ENCODE data around the gene RDX.
"Not testable (repeated sequence)": the region's sequence is repeated elsewhere in the genome, so short reads cannot be mapped to it uniquely, and the experiment has no call there.

The RDX gene

DNA sequence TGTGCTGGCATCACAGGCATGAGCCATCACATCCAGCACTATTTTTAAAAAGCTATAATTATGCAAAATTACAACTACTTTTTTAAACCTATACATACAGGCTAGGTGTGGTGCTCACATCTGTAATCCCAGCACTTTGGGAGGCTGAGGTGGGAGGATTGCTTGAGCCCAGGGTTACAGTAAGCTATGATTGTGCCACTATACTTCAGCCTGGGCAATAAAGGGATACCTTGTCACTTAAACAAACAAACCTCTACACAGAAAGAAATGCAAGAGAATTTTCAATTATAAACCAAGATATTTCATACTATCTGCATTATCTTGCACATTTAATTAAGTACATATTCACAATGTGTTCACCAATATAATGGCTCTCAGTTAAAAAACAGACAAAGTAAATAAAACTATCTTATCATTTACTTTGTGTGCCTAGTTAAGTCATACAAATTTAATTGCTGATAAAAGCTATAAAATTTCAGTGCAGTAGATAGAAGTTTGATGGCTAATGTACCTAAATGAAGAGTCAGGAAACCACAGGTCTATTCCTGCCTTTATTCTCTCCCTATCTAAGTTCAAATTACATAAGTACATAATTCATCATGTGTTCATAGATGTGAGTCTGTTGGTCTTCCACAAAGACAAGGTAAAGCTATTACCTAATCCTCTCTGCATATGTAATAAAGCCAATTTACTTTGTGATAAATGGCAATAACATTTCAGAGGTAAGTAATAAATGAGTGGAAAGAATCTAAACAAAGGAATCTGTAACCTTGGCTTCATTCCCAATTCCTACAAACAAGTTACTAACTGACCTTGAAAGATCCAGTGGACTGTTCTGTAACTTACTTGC lies 9.0 kb upstream of the RDX start:
- no peak for DNase-seq

DNA sequence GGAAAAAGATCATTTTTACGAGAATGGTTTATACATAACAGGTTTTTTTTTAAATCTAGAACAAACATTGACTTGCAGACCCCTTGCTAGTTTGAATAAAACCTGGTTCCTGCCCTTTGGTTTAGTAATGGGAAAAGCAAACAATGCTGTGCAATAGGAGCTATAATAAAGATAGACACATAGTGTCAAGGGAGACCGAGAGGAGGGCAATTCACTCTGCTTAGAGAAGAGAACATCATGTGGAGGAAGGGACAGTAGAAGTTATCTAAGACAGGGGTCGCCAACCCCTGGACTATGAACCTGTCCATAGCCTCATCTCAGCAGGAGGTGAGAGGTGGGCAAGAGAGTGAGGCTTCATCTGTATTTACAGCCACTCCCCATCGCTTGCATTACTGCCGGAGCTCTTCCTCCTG lies 7.0 kb upstream of the RDX start:
- no peak for DNase-seq

DNA sequence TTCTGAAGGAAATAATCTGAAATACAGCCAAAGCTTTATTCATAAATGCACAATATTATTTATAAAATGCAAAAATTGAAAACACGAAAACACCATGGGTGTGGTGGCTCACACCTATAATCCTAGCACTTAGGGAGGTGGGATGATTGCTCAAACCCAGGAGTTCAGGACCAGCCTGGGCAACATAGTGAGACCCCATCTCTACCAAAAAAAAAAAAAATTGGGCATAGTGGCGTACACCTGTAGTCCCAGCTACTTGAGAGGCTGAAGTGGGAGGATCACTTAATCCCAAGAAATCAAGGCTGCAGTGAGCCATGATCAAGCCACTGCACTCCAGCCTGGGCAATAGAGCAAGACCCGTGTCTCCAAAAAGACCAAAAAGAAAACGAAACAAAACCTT lies 5.2 kb upstream of the RDX start:
- DNase-seq: no peak

- no peak for DNase-seq
Observed at GRCh38 chr11:110301032-110301431, 4.6 kb upstream of the RDX start.

- DNase-seq: no peak
Observed at GRCh38 chr11:110299006-110299785, 2.8 kb upstream of the RDX start.

DNA sequence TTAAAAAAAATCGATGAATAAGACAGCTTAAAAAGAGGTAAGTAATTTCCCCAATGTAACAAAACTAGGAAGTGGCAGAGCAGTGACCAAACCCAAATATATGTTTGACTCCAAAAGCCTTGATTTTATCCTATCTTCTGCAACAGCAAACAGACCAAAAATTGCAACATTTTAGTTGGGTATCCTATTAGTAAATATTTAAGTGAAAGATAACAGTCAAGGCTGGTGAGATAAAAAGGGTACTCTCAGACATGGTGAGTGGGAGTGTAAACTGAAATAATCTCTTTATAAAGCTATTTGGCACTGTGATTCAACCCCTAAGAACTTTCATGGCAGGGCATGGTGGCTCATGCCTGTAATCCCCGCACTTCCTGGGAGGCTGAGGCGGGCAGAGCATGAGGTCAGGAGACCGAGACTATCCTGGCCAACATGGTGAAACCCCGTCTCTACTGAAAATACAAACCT lies 1.9 kb upstream of the RDX start:
- no peak for DNase-seq

DNA sequence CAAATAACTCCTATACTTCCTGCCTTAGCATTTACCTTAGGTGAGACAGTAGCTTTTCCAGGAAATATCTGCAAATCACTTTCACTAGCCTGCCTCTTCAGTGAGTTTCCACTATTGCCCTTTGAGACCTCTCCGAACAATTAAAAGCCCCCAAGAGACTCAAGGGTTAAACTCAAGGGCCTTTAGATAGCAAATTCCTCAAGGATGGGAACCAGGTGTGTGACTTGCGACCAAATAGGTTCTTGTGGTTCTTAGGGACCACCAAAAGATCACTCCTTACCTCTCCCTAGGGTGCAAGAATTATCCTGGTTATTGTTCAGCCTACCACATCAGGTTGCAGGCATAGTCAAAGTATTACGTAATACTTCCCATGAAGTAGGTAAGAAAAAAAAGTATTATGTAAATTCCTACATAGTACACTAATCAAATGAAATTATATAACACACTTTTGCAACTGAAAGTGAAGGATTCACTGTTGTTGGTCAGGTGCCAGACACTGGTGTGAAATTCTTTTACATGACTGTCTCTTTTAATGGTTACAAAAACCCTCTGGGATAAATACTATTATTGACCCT lies 1.4 kb upstream of the RDX start:
- no peak for DNase-seq

GRCh38 chr11:110297076-110297725 lies 787 bp upstream of the RDX start:
- DNase-seq: no peak

DNA sequence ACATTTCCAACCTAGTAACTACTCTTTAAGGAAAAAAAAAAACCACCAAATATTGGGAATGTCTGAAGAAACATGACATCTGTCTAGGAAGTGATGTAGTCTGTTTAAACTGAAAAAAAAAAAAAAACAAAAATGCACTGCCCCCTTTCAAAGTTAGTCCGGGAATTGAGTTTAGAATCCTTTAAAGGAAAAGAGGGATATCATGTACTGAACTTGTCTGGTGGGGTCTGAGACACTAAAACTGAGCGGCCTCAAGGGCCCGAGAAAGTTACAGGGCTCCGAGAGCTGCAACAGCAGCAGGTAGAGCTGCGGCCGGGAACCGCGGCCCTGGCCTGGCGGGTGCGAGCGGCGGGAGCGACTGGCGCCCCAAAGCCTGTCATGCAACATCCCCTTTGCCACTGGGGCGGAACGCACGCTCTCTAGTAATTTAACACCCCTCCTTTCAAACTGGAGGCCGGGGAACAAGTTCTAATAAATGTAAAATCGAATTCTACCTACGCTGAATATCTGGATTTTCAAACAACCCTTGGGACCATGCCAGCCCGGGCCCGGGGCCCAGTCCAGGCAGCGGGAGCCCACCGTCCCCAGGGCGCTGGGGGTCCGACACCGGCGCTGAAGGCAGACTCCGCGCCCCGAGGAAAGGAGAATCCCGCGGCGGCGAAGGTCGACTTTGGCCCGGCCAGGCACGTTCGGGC lies 736 bp downstream of the RDX start:
- peak; percentile 21 for DNase-seq

DNA sequence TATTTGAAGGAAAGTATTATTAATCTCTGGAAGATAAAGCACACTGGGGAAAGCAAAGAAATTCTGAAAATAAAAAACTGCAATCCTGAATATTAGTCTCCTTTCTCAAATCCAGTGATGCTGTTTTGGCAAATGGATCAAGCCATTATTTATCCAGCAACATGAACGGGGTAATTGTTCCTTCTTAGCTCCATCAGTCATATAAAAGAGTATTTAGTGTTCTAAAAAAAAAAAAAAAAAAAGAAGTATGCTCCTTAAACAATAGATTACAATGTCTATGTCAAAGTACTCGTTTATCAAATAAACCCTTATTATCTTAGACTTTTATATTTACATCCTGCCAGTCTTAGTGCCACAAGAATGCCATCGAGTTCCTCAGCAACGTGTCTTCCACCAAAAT lies 1.3 kb downstream of the RDX start:
- no peak for DNase-seq

DNA sequence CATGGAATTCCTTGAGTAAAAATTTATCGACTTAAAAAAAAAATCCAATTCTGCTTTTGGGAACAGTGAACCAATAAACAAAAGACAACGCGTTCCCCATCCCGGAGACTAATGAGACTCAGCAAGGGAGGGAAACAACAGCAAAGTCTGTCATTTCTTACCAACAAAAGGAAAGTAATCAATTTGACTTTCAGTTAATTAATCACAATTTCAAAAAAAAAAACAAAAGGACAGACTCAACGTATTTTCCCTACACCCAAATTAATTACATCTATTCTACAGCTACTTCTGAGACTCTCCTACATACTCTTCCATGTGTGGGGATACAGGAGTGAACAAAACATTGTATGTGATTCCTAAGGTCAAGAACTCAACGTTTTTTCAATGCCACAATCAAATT lies 1.9 kb downstream of the RDX start:
- no peak for DNase-seq

DNA sequence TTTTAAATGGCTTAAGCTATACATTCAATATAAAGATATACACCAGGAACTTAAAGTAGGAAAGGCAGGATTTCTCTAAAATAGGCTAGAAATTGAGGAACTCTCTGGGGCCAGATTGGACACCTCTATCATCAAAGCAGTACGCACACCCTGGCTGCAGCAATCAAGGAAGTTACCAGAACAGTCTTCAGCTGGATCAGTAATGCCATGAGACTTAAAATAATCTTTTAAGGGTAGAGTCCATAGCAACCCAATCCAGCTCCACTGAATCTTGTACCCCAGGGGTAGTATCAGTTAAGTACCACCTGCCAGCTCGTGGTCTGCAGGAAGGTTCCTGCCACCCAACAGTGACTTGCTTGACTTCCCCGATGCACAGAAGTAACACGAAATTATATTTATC lies 3.0 kb downstream of the RDX start:
- DNase-seq: no peak

- not testable (repeated sequence) for DNase-seq
Observed at GRCh38 chr11:110292146-110292545, 4.3 kb downstream of the RDX start.

DNA sequence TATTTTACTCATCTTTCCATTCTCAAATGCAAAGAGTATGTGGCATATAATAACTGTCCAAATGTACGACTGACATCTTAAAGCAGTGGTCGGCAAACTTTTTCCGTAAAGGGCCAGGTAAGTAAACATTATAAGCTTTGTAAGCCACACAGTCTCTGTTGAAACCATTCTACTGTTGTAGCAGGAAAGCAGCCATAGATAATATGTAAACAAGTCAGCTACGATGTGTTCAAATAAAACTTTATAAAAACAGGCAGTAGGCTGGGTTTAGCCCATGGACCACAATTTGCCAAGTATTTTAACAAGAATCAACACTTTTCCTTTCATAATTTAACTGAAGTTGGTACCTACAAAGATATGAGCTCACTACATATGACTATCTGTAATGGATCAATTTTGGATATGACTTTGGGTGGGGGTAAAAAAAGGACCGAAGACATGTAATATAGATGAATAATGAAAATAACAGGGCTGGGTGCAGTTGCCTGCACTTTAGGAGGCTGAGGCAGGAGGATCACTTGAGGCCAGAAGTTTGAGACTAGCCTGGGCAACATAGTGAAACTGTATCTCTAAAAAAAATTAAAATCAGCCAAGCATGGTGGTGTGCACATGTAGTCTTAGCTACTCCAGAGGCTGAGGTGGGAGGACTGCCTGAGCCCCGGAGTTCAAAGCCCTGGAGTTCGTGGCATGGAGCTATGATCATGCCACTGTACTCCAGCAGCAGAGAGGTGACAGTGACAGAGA lies 5.7 kb downstream of the RDX start:
- no peak for DNase-seq

GRCh38 chr11:110289472-110289871 lies 6.9 kb downstream of the RDX start:
- no peak for DNase-seq

- DNase-seq: no peak
Observed at GRCh38 chr11:110287537-110287936, 8.9 kb downstream of the RDX start.

- no peak for DNase-seq
Observed at GRCh38 chr11:110286298-110287040, 9.9 kb downstream of the RDX start.

DNA sequence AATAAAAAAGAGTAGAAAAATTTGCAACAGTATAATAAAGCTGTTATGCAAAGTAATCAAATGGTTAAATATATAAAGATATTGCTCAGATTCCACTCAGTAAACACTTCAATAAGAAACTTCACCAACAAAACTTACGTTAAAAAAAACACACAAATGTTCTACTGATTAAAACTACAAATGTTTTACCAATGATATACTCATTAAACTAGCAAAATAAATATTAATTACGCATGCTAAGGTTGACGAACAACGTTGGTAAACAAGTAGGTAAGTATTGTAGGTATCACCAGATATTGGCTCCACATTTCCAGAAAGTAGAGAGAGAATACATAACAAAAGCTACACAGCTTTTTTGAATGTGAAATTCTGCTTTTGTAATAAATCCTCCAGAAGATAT lies 12.6 kb downstream of the RDX start:
- DNase-seq: no peak

GRCh38 chr11:110280595-110280994 lies 15.8 kb downstream of the RDX start:
- DNase-seq: not testable (repeated sequence)

GRCh38 chr11:110279881-110280280 lies 16.5 kb downstream of the RDX start:
- DNase-seq: no peak

DNA sequence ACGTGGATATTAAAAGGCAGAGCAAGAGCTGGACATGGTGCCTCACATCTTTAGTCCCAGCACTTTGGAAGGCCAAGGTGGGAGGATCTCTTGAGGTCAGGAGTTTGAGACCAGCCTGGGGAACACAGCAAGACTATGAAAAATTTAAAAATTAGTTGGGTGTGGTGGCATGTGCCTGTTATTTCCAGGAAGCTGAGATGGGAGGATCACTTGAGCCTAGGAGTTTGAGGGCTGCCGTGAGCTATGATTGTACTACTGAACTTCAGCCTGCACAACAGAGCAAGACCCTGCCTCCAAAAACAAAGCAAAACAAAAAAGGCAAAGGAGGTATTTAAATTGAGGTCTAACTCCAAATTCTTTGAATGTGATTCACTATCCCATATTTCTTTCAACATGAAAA lies 23.5 kb downstream of the RDX start:
- DNase-seq: no peak
